MG63 (cell line): ENCODE results near the gene INF2. TPM values are rescaled to one million over a fixed set of nuclear protein-coding genes. Genes with fewer than 3 reads are reported as not detected.

Experiments used
- DNase-seq: peaks from one replicate; pipeline ENCODE4 v3.0.0-alpha.2; 2020
- H3K27me3 ChIP-seq: fragments of 250-450 bp; sonication (Bioruptor Pico); 2 replicates; pipeline ENCODE4 v1.5.1; 2020; ENCODE audit warnings: mild to moderate bottlenecking, moderate library complexity
- H3K36me3 ChIP-seq: fragments of 250-450 bp; sonication (Bioruptor Pico); 2 replicates; pipeline ENCODE4 v1.5.1; 2020; ENCODE audit warnings: mild to moderate bottlenecking, moderate library complexity
- H3K4me3 ChIP-seq: fragments of 250-450 bp; sonication (Bioruptor Pico); 2 replicates; pipeline ENCODE4 v1.5.1; 2020; ENCODE audit warnings: mild to moderate bottlenecking, moderate library complexity
- H3K9me3 ChIP-seq: fragments of 250-450 bp; sonication (Bioruptor Pico); 2 replicates; pipeline ENCODE4 v1.5.1; 2020; ENCODE audit warnings: mild to moderate bottlenecking, moderate library complexity
- total RNA-seq: library from RNA; depleted of rRNA; stranded (reverse); fragments of >200 nt; shearing (Covaris generic); gene quantifications from 2 replicates; pipeline ENCODE4 v1.2.3, GENCODE V29; 2014; ENCODE audit warnings: low replicate concordance; rRNA removed

INF2 gene
- total RNA-seq, 1 experiment from 2014 or later, result 31.4 TPM

DNA sequence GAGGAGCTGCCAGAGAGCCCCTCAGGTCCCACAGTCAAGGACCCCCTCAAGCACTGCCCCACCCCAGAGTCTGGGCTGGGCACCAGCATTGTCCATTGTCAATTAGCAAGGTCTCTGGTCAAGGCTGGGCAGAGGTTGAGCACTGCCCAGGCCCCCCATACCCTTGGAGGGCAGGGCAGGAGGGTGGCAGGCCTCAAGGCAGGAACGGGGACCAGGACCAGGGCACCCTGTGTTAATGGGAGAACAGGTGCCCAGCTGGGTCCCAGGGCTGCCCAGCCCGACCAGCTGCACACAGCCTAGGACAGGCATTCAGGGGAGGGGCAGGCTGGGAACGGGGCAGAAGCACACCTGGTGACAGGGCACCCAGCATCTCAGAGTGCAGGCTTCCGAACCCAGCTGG is 82.0 kb downstream of the INF2 start:
- peaks cover 21% of the 10 kb centered on the region for H3K36me3 ChIP-seq

More for the DNA sequence above, 82.0 kb downstream of the INF2 start:
- Histone ChIP-seq H3K9me3 (no peaks in the 10 kb centered on the region; the same call in 1 of the 2 replicates), H3K27me3 (no peaks in the 10 kb centered on the region), H3K4me3 (no peak overlapping the region)
- no peak for DNase-seq

Other genes with a start within 250 kb of the INF2 start
- gene C14orf180, start 109.9 kb upstream of the INF2 start, total RNA-seq, result not detected in 2 replicates
- gene TMEM179, start 84.8 kb upstream of the INF2 start, total RNA-seq, result 1.1 TPM in 1 of 2 replicates, not detected in the other
- gene ADSS1, start 34.6 kb downstream of the INF2 start, total RNA-seq, result 4.0 and 4.2 TPM in 2 replicates
- gene SIVA1, start 63.5 kb downstream of the INF2 start, total RNA-seq, result 166 and 169 TPM in 2 replicates
- 118 and 140 TPM in 2 replicates for gene AKT1, start 106.1 kb downstream of the INF2 start, total RNA-seq
- gene ZBTB42, start 111.5 kb downstream of the INF2 start, total RNA-seq, result 2.5 and 3.9 TPM in 2 replicates
- gene CEP170B, start 175.7 kb downstream of the INF2 start, total RNA-seq, result 7.5 and 13.6 TPM in 2 replicates
- not detected in 2 replicates for gene PLD4, start 235.3 kb downstream of the INF2 start, total RNA-seq